Measurements from ENCODE around the gene APBB2.

The APBB2 gene

GRCh38 chr4:40890199-40890598 is 324.1 kb downstream of the APBB2 start:
- no peaks in the 10 kb centered on the region for H3K79me2 ChIP-seq (ENCODE audit: insufficient read depth, low read length)
- no peak overlapping the region for H3K27ac ChIP-seq (ENCODE audit: low read depth, low read length, poor library complexity, severe bottlenecking)
- H3K4me3 ChIP-seq (ENCODE audit: low read depth, low read length, poor library complexity, severe bottlenecking), result no peak overlapping the region
- no peak overlapping the region for H2AFZ ChIP-seq (ENCODE audit: low read length)
- no peak overlapping the region for H3K4me2 ChIP-seq (ENCODE audit: low read length)
- no peak overlapping the region for H3K9ac ChIP-seq (ENCODE audit: low read length)
- no peaks in the 10 kb centered on the region for H3K9me2 ChIP-seq (ENCODE audit: low read depth, low read length)
- no peaks in the 10 kb centered on the region for H4K20me1 ChIP-seq (ENCODE audit: insufficient read depth, low read length)
- H3F3A ChIP-seq (ENCODE audit: insufficient read depth, low read length), result no peaks in the 10 kb centered on the region
- no peaks in the 10 kb centered on the region for H3K36me3 ChIP-seq (ENCODE audit: insufficient read depth, low read length)
- H3K4me1 ChIP-seq (ENCODE audit: insufficient read depth, low read length, severe bottlenecking), result no peaks in the 10 kb centered on the region
- H3K9me3 ChIP-seq (ENCODE audit: low read length), result no peaks in the 10 kb centered on the region
- no peak for TF ChIP-seq EZH2 (IDR thresholded peaks at IDR 0.05; ENCODE audit: borderline replicate concordance, low read length)
- H3K27me3 ChIP-seq (ENCODE audit: insufficient read depth, low read length), result no peaks in the 10 kb centered on the region; the same call in 1 of the 2 replicates

- Histone ChIP-seq H3K4me3 (ENCODE audit: low read depth, low read length, poor library complexity, severe bottlenecking) (no peak overlapping the region), H2AFZ (ENCODE audit: low read length) (no peak overlapping the region), H3K4me1 (ENCODE audit: insufficient read depth, low read length, severe bottlenecking) (no peaks in the 10 kb centered on the region), H3K27ac (ENCODE audit: low read depth, low read length, poor library complexity, severe bottlenecking) (no peak overlapping the region), H3K79me2 (ENCODE audit: insufficient read depth, low read length) (no peaks in the 10 kb centered on the region), H3K9ac (ENCODE audit: low read length) (no peak overlapping the region), H3F3A (ENCODE audit: insufficient read depth, low read length) (no peaks in the 10 kb centered on the region), H3K27me3 (ENCODE audit: insufficient read depth, low read length) (no peaks in the 10 kb centered on the region; the same call in 1 of the 2 replicates), H3K9me2 (ENCODE audit: low read depth, low read length) (no peaks in the 10 kb centered on the region), H3K9me3 (ENCODE audit: low read length) (no peaks in the 10 kb centered on the region), H3K36me3 (ENCODE audit: insufficient read depth, low read length) (no peaks in the 10 kb centered on the region), H4K20me1 (ENCODE audit: insufficient read depth, low read length) (no peaks in the 10 kb centered on the region), H3K4me2 (ENCODE audit: low read length) (no peak overlapping the region)
- no peak for TF ChIP-seq CTCF (IDR thresholded peaks at IDR 0.05; ENCODE audit: low read length)
Observed at GRCh38 chr4:40888933-40889332, 325.4 kb downstream of the APBB2 start.

GRCh38 chr4:40887764-40888131 is 326.6 kb downstream of the APBB2 start:
- Histone ChIP-seq H4K20me1 (ENCODE audit: insufficient read depth, low read length) (no peaks in the 10 kb centered on the region), H3K36me3 (ENCODE audit: insufficient read depth, low read length) (no peaks in the 10 kb centered on the region), H3K27ac (ENCODE audit: low read depth, low read length, poor library complexity, severe bottlenecking) (no peak overlapping the region), H3K27me3 (ENCODE audit: insufficient read depth, low read length) (no peaks in the 10 kb centered on the region; the same call in 1 of the 2 replicates), H3K4me2 (ENCODE audit: low read length) (no peak overlapping the region), H3K79me2 (ENCODE audit: insufficient read depth, low read length) (no peaks in the 10 kb centered on the region), H3K9ac (ENCODE audit: low read length) (no peak overlapping the region), H3K4me3 (ENCODE audit: low read depth, low read length, poor library complexity, severe bottlenecking) (no peak overlapping the region), H3K9me3 (ENCODE audit: low read length) (no peaks in the 10 kb centered on the region), H3K4me1 (ENCODE audit: insufficient read depth, low read length, severe bottlenecking) (no peaks in the 10 kb centered on the region), H2AFZ (ENCODE audit: low read length) (no peak overlapping the region), H3F3A (ENCODE audit: insufficient read depth, low read length) (no peaks in the 10 kb centered on the region), H3K9me2 (ENCODE audit: low read depth, low read length) (no peaks in the 10 kb centered on the region)
- no peak for TF ChIP-seq CTCF (IDR thresholded peaks at IDR 0.05; ENCODE audit: low read length)
- no peak for TF ChIP-seq EZH2 (IDR thresholded peaks at IDR 0.05; ENCODE audit: borderline replicate concordance, low read length)

- no peaks in the 10 kb centered on the region for H3K36me3 ChIP-seq (ENCODE audit: insufficient read depth, low read length)
- no peak overlapping the region for H3K4me3 ChIP-seq (ENCODE audit: low read depth, low read length, poor library complexity, severe bottlenecking)
- no peaks in the 10 kb centered on the region for H3K9me3 ChIP-seq (ENCODE audit: low read length)
- H3K27ac ChIP-seq (ENCODE audit: low read depth, low read length, poor library complexity, severe bottlenecking), result no peak overlapping the region
- H3K27me3 ChIP-seq (ENCODE audit: insufficient read depth, low read length), result no peaks in the 10 kb centered on the region; the same call in 1 of the 2 replicates
- no peak overlapping the region for H3K4me2 ChIP-seq (ENCODE audit: low read length)
- H3F3A ChIP-seq (ENCODE audit: insufficient read depth, low read length), result no peaks in the 10 kb centered on the region
- H3K4me1 ChIP-seq (ENCODE audit: insufficient read depth, low read length, severe bottlenecking), result no peaks in the 10 kb centered on the region
- no peaks in the 10 kb centered on the region for H3K9me2 ChIP-seq (ENCODE audit: low read depth, low read length)
- no peak for TF ChIP-seq EZH2 (IDR thresholded peaks at IDR 0.05; ENCODE audit: borderline replicate concordance, low read length)
- TF ChIP-seq CTCF (IDR thresholded peaks at IDR 0.05; ENCODE audit: low read length), result no peak
- no peak overlapping the region for H2AFZ ChIP-seq (ENCODE audit: low read length)
- no peaks in the 10 kb centered on the region for H3K79me2 ChIP-seq (ENCODE audit: insufficient read depth, low read length)
- H4K20me1 ChIP-seq (ENCODE audit: insufficient read depth, low read length), result no peaks in the 10 kb centered on the region
- no peak overlapping the region for H3K9ac ChIP-seq (ENCODE audit: low read length)
Observed at GRCh38 chr4:40886931-40887763, 327.2 kb downstream of the APBB2 start.

Data from OCI-LY1 (cell line).